AML-193 (cell line): Measurements from ENCODE around the gene SBK1.
A peak's percentile ranks its signal among the peaks of the same experiment; 100 is the strongest.
"Not testable (repeated sequence)": the region's sequence is repeated elsewhere in the genome, so short reads cannot be mapped to it uniquely, and the experiment has no call there.

ENCODE experiments used
- DNase-seq, 2 experiments: peaks; one replicate each; lab custom pipeline; 2025; lab: John Stamatoyannopoulos, UW

SBK1 gene

DNA sequence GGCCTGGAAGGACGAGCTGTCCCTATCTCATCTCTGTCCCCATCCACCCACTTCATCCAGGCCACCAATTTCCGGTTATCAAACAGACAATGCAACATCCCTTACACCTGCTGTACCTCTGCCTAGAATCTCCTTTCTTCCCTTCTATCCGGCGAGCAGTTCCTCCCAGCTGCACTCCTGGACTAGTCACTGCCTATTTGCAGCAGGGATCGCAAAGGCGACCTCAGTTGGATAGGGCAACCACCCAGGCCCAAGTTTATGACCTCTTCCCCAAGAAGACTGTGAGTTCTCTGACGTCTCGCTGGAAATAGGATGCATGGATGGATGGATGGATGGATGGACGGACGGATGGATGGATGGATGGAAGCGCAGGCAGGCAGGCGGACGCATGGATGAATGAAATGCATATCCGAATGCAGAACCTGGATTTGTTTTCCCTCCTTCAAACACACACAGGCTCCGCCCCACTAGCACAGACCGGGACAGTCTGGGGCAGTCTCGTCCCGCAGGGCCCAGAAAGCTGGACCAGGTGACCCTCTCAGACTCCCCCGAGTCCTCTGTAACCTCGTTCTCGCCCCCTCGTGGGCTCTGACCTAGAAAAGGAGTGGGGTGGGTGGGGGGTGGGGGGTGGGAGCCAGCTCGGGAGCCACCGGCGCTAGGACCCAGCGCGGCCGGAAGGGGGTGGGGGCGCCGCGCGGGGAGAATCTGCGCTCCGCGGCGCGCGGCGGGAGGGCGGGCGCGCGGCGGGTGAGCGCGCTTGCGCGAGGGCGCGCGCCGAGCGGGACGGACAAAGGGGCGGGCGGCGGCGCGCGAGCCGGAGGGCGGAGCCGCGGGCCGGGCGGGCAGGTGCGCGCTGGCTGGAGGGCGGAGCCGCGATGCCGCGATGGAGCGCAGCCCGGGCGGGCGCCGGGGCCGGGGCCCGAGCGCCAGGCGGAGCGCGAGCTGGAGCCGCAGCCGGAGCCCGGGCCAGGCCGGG, at the start of gene SBK1:
Gene SBK1, plus strand, starts transcription at position 875 of the 976 bp plus-strand sequence. CDS start 24,867 bp downstream, outside the sequence.
- peak; percentile 42 to 45 for DNase-seq

DNA sequence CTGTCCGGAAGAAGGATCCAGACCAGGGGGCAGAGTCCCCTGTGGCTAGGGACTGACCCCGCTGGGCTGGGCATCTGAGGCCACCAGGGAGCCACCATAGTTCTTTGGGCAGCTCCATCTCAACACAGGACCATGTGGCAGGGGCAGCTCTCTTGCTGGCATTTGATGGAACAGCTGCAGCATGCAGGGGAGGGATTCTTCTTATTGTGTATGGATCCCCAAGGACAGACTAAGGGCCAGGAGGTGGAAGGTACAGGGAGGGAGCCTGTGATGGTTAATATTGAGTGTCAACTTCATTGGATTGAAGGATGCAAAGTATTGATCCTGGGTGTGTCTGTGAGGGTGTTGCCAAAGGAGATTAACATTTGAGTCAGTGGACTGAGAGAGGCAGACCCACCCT, 42.8 kb upstream of the SBK1 start:
- DNase-seq, result not testable (repeated sequence)

DNA sequence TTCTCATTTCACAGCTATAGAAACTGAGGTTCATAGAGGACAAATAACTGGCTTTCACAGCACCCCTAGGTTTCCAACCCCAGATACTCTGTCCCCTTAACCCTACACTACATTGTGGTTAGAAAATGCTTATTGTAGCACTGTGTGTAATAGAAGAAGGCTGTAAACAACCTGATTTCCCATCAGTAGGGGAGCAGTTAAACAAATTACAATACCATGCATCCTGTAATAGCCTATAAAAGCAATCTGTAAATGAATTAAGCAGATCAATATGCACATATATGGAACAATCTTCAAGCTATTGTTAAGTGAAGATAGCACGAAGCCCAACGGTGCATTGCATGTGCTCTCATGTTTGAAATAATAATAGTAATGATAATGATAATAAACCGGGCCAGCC, 41.3 kb upstream of the SBK1 start:
- no peak for DNase-seq

DNA sequence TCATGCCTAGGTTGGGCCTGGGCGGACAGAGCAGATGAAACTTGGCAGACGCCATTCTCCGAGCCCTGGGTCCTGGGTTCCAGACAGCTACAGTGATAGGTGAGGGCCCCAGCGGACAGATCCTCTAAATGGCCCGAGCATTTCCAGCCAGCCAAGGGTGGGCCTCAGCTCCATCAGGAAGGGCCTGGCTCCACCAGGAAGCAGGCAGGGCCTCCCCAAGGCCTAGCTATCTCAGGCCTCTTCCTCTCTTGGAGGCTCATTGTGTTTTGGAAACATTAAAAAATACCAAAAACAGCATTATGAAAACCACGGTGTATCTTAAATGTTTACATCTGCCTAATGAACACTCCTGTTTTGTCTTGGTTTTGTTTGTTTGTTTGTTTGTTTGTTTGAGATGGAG, 38.2 kb upstream of the SBK1 start:
- DNase-seq, result no peak

DNA sequence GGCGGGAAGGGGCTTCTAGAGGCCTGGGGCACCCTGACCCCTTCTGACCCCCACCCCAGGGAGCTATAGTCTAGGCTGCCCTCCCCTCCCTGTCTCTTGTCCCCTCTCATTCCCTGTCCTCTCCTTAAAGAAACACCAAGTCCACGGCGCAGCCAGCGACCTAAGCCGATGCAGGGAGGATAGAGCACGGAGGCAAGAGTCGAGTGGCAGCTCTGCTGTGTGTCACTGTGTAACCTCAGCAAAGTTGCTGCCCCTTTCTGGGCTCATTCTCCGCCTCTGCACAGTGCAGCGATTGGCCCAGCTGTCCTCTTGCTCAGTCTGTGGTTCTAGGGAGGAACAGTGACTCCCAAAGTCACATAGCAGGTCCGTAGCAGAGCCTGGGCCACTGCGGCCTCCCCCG, 36.5 kb upstream of the SBK1 start:
- no peak for DNase-seq

DNA sequence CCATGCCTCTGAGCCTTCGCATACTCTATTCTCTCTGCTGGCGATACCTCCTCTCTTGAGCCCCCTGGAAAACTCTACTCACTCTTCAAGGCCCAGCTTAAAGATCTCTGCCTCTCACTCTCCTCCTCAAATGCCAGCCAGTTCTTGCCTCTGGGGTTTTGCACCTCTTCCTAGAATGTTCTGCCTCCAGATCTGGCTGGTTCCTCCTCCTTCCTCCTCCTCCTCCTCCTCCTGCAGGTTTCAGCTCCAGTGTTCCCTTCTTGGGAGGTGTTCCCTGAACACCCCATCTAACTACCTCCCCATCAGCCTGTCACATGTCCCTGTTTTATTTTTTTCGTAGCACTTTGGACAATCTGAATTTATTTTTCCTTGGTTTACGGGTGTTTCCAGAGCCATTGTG, 35.1 kb upstream of the SBK1 start:
- DNase-seq, result no peak

DNA sequence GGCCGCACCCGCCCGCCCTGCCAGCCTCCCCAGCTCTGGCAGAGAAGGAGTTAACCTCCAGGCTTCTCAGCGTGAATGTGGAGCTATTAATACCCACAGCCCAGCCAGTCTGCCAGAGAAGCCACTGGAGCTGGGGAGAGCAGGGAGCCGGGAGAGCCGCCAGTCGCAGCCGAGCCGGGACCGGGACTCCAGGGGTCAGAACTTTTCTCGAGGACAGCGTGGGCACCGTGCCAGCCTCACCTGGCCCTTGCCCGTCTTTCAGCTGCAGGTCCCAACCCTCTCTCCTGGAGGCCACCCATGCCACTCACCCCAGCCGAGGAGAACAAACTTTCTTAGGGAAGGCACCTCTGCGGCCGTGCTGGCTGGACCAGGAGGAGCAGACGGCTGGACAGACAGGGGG, 33.8 kb upstream of the SBK1 start:
- no peak for DNase-seq

DNA sequence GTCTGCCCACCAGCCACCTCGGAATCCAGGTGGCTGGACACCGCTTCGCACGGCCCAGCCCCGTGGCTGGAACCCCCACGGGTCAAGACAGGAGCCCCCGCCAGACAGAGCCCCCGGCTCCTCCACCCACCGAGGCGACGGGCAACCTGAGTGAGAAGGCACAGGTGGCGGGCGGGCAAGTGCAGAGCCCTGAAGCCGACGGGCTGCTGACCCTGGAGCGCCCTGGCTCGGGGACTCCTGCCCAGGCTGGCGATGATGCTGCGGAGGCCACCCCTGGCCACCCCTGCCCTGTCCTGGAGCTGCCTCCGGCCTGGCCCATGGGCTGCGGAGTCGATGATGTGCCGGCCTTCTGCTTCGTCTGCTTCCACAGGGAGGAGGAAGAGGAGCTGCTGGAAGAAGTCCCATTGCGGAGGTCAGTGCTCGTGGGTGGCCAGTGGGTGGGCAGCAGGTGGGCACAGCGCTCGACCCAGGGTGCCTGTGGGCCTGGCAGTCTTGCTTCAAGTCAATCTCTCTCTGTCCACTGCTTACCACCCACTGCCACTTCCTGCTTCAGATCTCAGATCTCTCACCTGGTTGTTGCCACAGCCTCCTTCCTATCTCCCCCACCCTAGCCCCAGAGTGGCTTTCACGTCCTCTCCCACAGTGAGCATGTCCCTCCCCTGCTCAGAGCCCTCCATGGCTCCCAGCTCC, 33.1 kb upstream of the SBK1 start:
- no peak for DNase-seq

DNA sequence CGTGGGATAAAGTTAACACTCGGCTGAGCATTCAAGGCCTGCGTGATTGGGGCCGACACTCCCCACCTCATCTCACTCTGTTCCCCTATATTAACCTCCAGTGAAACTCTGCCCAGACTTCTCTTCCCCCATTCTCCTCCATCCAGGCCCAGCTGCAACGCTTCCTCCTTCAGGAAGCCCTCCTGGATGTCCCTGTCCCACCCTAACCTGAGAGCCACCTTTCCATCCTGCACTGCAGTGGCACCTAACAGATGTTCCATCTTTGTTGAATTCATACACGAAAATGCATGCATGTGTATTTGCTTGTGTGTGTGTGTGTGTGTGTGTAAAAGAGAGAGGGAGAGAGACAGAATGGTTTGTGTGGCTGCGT, 32.6 kb upstream of the SBK1 start:
- DNase-seq, result no peak

DNA sequence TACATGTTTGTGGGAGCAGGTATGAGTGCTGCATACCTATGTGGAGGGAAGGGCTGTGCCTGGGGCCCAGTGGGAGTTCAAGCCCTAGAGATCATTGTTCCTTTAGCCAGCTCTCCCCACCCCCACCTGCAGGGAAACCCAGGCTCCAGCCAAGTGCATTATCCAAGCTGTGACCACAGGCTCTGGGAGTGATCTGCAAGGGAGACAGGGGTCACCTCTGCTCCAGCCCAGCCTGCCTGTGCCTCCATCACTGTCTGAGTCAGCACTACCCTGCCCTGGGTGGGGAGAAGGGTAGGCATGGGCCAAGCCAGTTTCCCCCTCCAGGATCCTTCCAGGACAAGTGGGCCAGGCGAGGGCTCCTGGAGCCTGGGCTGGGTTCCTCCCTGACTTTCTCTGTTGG, 32.1 kb upstream of the SBK1 start:
- no peak for DNase-seq

DNA sequence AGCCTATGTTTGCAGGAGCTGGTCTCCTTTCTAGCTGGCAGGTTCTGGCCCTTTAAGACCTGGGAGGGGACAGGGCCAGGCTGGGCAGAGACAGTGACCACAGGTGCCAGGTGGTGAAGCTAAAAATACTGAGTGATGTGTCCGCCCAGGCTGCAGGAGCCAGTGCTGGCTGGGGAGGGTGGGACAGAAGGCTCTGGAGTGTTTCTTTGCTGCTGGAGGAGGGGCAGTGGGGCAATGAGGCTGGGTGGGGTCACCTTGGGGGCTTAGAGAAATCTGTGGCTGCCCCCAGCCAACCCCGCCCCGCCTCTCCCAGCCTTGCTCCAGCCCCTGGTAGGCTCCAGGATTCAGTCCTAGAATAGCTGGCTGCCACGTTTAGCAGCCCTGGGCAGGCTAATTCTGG, 30.4 kb upstream of the SBK1 start:
- no peak for DNase-seq

DNA sequence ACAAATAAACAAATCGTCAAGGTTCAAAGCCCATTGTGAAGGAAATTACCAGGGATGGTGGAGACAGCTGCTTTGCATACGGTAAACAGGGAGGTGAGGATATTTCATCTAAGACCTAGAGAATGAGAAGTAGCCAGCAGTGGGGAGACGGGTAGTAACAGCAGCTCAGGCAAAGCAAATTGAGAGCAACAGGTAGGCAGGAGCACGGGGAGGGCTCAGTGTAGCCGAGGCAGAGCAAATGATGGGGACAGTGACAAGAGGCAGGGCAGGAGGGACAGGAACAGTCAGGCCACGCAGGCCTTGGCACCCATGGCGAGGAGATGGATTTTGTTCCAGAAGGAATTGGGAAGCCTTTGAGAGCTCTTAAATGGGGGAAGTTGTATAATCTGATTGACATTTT, 29.0 kb upstream of the SBK1 start:
- DNase-seq, result no peak

DNA sequence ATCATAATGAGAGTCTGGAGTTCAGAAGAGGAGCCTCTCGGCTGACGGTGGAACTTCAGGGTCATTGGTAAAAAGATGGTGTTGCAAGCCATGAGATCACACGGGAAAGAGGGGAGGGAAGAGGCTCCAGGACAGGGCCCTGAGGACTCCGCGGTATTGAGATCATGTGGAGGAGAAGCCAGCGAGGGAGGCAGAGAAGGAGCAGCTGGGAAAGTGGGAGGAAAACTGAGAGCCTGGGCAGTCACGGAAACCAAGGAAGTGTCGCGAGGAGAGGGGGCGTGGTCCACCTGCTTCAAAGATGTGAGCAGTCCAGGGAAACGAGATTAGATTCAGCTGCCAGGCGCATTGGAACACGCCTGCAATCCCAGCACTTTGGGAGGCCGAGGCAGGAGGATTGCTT, 27.7 kb upstream of the SBK1 start:
- no peak for DNase-seq

DNA sequence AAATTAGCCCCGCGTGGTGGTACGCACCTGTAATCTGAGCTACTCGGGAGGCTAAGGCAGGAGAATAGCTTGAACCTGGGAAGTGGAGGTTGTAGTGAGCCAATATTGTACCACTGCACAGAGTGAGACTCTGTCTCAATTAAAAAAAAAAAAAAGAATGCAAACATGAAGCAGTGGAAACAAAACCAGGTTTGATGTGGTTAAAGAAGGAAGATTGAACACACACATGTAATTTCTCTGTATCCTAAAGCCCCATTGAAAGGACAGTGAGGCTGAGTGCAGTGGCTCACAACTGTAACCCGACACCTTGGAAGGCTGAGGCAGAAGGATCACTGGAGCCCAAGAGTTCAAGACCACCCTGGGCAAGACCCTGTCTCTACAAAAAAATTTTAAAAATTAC, 26.5 kb upstream of the SBK1 start:
- no peak for DNase-seq

DNA sequence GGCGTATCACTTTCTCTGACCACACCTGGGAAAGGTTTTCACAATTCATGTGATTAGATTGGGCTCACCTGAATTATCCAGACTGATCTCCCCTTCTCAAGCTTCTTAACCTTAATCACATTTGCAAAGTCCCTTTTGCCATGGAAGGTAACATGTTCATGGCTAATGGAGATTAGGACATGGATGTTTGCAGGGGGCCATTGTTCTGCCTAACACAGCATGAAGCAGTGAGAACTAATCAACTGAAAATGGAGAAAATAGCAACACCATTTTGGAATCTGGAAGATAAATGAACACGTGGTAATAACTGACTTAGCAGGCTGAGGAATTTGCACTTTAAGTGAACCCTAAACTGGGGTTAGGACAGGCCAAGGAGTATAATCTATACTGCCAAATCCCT, 25.0 kb upstream of the SBK1 start:
- no peak for DNase-seq

DNA sequence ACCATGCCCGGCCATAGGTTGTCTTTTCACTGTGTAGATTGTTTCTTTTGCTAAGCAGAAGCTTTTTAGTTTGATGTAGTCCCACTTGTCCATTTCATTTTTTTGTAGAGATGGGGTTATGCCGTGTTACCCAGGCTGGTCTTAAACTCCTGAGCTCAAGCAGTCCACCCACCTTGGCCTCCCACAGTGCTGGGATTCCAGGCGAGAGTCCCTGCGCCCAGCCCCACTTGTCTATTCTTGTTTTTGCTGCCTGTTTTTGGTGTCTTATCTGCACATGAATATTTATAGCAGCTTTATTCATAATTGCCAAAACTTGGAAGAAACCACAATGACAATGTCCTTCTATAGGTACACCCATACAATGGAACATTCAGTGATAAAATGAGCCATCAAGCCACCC, 18.8 kb upstream of the SBK1 start:
- no peak for DNase-seq

DNA sequence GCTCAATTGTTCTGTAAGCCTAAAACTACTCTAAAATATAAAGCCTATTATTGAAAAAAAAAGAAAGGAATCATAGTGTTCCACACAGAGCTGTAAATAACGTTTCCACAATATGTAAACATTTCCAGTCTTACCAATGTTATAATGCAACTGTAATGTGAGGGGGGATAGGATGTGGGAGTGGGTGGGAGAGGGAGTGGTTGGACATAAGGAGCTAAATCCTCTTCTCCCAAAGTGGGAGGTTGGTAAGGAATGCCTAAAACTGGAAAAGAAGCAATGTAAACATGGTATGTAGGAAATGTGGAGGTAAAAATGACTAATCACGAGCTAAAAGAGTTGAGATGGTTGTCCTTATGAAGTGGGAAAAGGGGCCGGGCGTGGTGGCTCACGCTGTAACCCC, 17.6 kb upstream of the SBK1 start:
- no peak for DNase-seq

DNA sequence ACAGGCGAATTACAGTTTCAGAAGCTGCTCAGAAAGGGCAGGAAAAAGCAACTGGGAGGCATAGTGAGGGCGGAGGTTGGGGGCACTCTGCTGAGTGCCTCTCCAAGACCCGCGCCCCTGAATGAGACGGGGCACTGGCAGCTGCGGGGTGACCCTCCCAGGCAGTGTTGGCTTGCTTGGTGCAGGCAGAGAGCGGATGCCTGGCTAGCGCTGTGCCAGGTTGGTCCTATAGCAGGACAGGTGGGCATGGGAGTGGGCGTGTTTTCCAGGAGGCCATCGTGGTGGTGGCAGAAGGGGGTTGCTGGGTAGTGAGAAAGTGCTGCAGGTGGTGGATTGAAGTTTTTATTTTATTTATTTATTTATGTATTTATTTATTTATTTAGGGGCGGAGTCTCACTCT, 16.0 kb upstream of the SBK1 start:
- DNase-seq, result no peak

DNA sequence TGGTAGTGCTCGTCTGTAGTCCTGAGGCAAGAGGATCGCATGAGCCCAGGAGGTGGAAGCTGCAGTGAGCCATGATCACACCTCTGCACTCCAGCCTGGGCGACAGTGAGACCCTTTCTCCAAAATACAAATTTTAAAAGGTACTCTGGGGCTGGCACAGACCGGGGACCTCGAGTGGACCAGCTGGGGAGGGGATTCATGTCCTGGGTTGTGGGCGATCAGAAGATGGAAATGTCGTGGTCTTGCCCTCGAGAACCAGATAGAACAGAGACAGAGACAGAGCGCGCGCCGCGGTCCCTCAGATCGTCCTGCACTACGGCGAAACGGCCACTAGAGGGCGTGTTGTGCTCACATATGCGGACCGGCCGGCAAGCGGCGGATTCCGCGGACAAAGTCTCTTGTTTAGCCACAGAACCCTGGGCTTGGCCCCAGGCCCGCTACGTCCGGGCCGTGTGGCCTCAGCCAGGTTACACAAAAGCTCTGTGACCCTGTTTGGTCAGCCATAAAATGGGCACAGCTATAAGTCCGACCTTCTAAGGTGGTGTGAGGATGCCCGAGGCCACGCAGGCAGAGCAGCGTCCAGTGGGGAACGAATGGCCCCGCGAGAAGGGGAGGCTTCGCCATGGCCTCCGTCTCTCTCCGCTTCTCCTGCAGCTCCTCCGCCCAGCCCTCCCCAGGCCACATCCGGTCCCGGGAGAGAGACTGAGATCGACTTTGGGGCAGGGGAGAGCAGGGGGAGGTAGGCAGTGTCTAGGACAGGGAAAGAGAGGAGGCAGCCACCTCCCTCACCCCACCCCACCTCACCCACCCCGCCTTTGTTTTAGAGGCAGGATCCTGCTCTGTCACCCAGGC, 14.6 kb upstream of the SBK1 start:
- DNase-seq, result peak; percentile 62 to 66

DNA sequence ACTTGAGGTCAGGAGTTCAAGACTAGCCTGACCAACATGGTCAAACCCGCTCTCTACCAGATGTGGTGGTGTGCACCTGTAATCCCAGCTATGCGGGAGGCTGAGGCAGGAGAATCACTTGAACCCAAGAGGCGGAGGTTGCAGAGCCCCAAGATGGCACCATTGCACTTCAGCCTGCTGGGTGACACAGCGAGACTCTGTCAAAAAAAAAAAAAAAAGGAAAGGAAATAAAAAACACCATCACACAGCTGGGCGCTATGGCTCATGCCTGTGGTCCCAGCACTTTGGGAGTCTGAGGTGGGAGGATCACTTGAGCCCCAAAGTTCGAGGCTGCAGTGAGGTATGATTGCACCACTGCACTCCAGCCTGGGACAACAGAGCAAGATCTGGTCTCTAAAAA, 13.3 kb upstream of the SBK1 start:
- DNase-seq, result no peak

DNA sequence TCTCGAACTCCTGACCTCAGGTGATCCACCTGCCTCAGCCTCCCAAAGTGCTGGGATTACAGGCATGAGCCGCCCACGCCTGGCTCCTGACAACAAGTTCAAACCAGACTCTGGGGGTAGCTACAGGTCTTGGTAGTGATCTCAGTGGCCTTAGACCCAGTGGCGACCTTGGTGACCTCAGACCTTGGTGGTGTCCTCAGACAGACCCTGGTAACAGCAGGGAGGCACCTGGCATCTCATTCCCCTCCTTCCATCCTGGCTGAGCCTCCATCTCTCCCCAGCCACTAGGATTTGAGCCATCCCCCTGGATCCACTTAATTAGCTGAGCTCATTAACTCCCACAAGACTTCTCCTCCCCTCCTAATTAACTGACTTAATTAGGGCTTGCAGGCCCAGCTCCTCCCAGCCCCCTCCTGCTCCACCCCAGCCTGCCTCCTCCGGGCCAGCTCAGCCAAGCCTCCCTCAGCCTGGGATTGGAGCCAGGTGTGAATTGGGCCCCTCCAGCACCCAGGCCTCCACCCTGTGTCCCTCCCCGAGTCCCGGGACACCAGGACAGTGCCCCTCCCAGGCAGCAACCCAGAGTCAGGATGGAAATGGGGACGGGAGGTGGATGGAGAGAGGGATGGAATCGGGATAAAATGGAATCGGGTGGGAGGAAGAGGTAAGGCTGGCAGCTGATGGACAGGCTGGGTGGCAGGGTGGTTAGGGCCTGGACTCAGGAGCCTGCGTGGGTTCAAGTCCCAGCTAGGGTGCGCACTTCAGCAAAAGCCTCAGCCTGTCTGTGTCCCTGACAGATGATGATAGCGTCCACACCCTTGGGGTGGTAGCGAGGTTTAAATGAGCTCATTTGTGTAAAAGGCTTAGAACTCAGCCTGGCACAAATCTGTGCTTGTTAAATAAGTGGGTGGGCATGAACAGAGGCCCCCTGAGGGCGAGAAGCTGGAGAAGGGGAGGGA, 11.2 kb upstream of the SBK1 start:
- no peak for DNase-seq
